B cell (primary cell): ENCODE data around the gene CCDC87. TPM values are rescaled to one million over a fixed set of nuclear protein-coding genes. Genes with fewer than 3 reads are reported as not detected.

Experiments used
- ATAC-seq: fragments of 200-7000 bp; cut with Tn5 transposase; one replicate; pipeline ENCODE4 v1.10.0; 2021; ENCODE audit warnings: low read depth, mild to moderate bottlenecking, moderate number of reproducible peaks, moderate library complexity
- CTCF ChIA-PET: fragments of 350-600 bp; sonication (Branson Sonifier 250); formaldehyde crosslinking; loops from one replicate; lab custom pipeline; 2021; ENCODE audit warnings: antibody characterized with exemption, inconsistent platforms; lab: Charles Lee
- POLR2A ChIA-PET: fragments of 350-600 bp; sonication (Branson Sonifier 250); formaldehyde crosslinking; loops from one replicate; lab custom pipeline; 2021; ENCODE audit warnings: antibody characterized with exemption; lab: Charles Lee
- DNase-seq: peaks from one replicate; pipeline ENCODE4 v3.0.0; 2013
- H2AFZ ChIP-seq: 2 replicates; pipeline ENCODE4 v1.6.1; 2012; ENCODE audit warnings: mild to moderate bottlenecking, low read depth, low read length; ENCODE audit not compliant: insufficient read depth, poor library complexity, severe bottlenecking
- H3K27ac ChIP-seq, 2 donors: 1 replicate in 1 of 2; 2 replicates in 1 of 2; pipeline ENCODE4 v1.5.1; 2012 to 2013; ENCODE audit warnings: low read length in 2 of 2, mild to moderate bottlenecking in 2 of 2, moderate library complexity in 1 of 2
- H3K27me3 ChIP-seq, 4 experiments: fragments of 200-600 bp in 1 of 4; sonication (generic) in 1 of 4; replicated peaks in 1 of 4; 1 replicate in 2 of 4; 2 replicates in 2 of 4; pipeline versions ENCODE4 v1.6.1 to v1.7.0; 2013 to 2016; ENCODE audit warnings: low read length in 3 of 4, mild to moderate bottlenecking in 2 of 4, mixed read lengths in 1 of 4, moderate library complexity in 1 of 4; ENCODE audit not compliant: insufficient read depth in 4 of 4, control insufficient read depth in 3 of 4; ENCODE audit errors: control extremely low read depth in 1 of 4
- H3K36me3 ChIP-seq, 2 experiments: replicated peaks in 1 of 2; 1 replicate in 1 of 2; 2 replicates in 1 of 2; pipeline versions ENCODE4 v1.6.1 to v1.7.1; 2013; ENCODE audit warnings: low read length in 1 of 2; ENCODE audit not compliant: insufficient read depth in 2 of 2, control insufficient read depth in 1 of 2; ENCODE audit errors: control extremely low read depth in 1 of 2, extremely low read depth in 1 of 2
- H3K4me1 ChIP-seq, 2 donors: fragments of 200-600 bp in 1 of 2; sonication (generic) in 1 of 2; 1 replicate in 1 of 2; 2 replicates in 1 of 2; pipeline versions ENCODE4 v1.5.1 to v1.6.1; 2013 to 2017; ENCODE audit warnings: low read length in 2 of 2; ENCODE audit not compliant: control insufficient read depth in 2 of 2, insufficient read depth in 2 of 2
- H3K4me2 ChIP-seq: replicated peaks from 2 replicates; pipeline ENCODE3; 2012; ENCODE audit warnings: mild to moderate bottlenecking, low read depth, low read length; ENCODE audit not compliant: poor library complexity, severe bottlenecking
- H3K4me3 ChIP-seq, 5 experiments: fragments of 200-600 bp in 1 of 5; sonication (generic) in 1 of 5; 1 replicate in 3 of 5; 2 replicates in 2 of 5; pipeline versions ENCODE4 v1.5.1 to v1.7.0; 2011 to 2016; ENCODE audit warnings: low read length in 4 of 5, mild to moderate bottlenecking in 4 of 5, low read depth in 2 of 5, control low read depth in 1 of 5, moderate library complexity in 1 of 5; ENCODE audit not compliant: insufficient read depth in 1 of 5; ENCODE audit errors: control extremely low read depth in 1 of 5, extremely low read depth in 1 of 5
- H3K79me2 ChIP-seq: fragments of 200-600 bp; sonication (generic); one replicate; pipeline ENCODE4 v1.6.0; 2016; ENCODE audit warnings: low read length; ENCODE audit not compliant: control insufficient read depth, insufficient read depth
- H3K9ac ChIP-seq: fragments of 200-600 bp; sonication (generic); 2 replicates; pipeline ENCODE4 v1.6.1; 2017; ENCODE audit warnings: mild to moderate bottlenecking, low read length, moderate library complexity
- H3K9me3 ChIP-seq, 3 donors: one replicate each; pipeline versions ENCODE4 v1.6.1 to v1.7.1; 2013; ENCODE audit warnings: low read length in 2 of 3; ENCODE audit not compliant: control insufficient read depth in 2 of 3, insufficient read depth in 1 of 3; ENCODE audit errors: control extremely low read depth in 1 of 3
- H4K20me1 ChIP-seq: 2 replicates; pipeline ENCODE4 v1.6.0; 2012; ENCODE audit warnings: mild to moderate bottlenecking, low read length; ENCODE audit not compliant: insufficient read depth, control insufficient read depth, poor library complexity, severe bottlenecking
- H3K27ac Mint-ChIP-seq: one replicate; pipeline ENCODE4 v1.8.0; 2021; ENCODE audit warnings: mixed read lengths
- H3K27me3 Mint-ChIP-seq: one replicate; pipeline ENCODE4 v1.8.0; 2021; ENCODE audit warnings: mixed read lengths
- H3K4me1 Mint-ChIP-seq: one replicate; pipeline ENCODE4 v1.8.0; 2021; ENCODE audit warnings: mixed read lengths
- H3K4me3 Mint-ChIP-seq: one replicate; pipeline ENCODE4 v1.8.0; 2021; ENCODE audit warnings: mixed read lengths
- H3K9me3 Mint-ChIP-seq: one replicate; pipeline ENCODE4 v1.8.0; 2022; ENCODE audit warnings: mixed read lengths; ENCODE audit not compliant: insufficient read depth
- EZH2 ChIP-seq: IDR thresholded peaks from 2 replicates; pipeline ENCODE4 v1.6.1; 2012; ENCODE audit warnings: borderline replicate concordance, low read depth, mild to moderate bottlenecking, moderate library complexity, low read length; ENCODE audit not compliant: insufficient read depth, poor library complexity, severe bottlenecking
- WGBS: methylation state at CpG from one replicate; pipeline ENCODE4 v1.1.5; 2013; ENCODE audit warnings: missing lambda C conversion rate; ENCODE audit not compliant: insufficient coverage; 5-methylcytosine and 5-hydroxymethylcytosine counted together
- intact Hi-C: fragments of 100-400 bp; cut with micrococcal nuclease; formaldehyde crosslinking; loops from one replicate; pipeline ENCODE4 v1.10.0; 2022
- polyA plus RNA-seq: library from polyadenylated mRNA; depleted of rRNA; stranded (reverse); fragments of >200 nt; gene quantifications from 2 replicates; pipeline ENCODE4 v1.2.3, GENCODE V29; 2012
- total RNA-seq, 2 donors: library from RNA; stranded (reverse); fragments of 120-200 nt in 1 of 2; gene quantifications; 1 replicate in 1 of 2; 2 replicates in 1 of 2; pipeline versions ENCODE4 v1.2.3 to v1.2.4, GENCODE V29; 2013 to 2022
- TF ChIP-seq, protein P1 (sequence below): fragments of 200-600 bp; IDR thresholded peaks from one replicate; pipeline ENCODE4 v1.8.0; 2022; ENCODE audit warnings: antibody characterized with exemption, mild to moderate bottlenecking

Gene CCDC87
- total and polyA plus RNA-seq, 2 donors (not counting 1 experiment from before 2014, with no cell fraction given), result 0.39 TPM; not detected in 1

DNA sequence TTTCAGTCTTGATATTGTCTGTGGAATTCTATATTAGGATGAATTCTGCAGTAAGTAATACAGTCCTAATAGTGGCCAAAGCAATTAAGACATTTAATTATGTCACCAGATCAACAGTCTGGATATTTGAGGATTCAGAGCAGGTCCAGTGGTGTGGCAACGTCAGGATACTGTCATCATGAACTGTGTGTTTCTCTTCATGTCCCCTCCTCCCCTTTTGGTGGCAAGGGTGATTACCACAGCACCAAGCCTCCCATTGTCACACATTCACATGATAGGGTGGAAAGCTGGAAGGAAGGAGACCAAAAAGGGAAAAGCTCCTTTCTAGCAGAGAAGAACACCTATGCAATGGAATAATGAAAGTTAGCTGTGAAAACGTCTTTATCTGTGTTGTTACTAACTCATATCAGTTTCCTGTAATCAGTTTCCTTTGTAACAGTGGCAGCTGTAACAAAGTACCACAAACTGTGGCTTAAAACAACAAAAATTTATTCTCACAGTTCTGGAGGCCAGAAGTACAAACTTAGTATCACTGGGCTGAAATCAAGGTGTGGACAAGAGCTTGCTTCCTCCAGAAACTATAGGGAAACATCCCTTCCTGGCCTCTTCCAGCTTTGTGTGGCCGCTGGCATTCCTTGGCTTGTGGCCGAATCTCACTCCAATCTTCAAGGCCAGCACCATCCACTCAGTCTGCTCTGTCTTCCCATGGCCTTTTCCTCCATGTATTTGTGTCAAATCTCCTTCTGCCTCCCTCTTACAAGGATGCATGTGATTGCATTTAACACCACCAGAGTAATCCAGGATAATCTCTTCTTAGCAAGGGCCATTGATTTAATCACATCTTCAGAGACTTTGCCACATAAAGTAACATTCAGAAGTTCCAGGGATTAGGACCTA, 17.1 kb upstream of the CCDC87 start:
- no peak for ATAC-seq
- no peaks in the 10 kb centered on the region for H3K9me3 Mint-ChIP-seq
- CTCF ChIA-PET, result interaction anchor here (2.0 to 2.6 kb wide), 3 partner anchors 18 to 30 kb away, joined by 6 to 15 read pairs (median 9); partner anchors contain the start of genes CCDC87, CCS and RBM4

More for the DNA sequence above, 17.1 kb upstream of the CCDC87 start:
- peaks cover 50% of the 10 kb centered on the region for H3K4me1 Mint-ChIP-seq
- 96% methylated on average over 2 of the region's 4 CpGs for WGBS
- TF ChIP-seq, protein P1, sequence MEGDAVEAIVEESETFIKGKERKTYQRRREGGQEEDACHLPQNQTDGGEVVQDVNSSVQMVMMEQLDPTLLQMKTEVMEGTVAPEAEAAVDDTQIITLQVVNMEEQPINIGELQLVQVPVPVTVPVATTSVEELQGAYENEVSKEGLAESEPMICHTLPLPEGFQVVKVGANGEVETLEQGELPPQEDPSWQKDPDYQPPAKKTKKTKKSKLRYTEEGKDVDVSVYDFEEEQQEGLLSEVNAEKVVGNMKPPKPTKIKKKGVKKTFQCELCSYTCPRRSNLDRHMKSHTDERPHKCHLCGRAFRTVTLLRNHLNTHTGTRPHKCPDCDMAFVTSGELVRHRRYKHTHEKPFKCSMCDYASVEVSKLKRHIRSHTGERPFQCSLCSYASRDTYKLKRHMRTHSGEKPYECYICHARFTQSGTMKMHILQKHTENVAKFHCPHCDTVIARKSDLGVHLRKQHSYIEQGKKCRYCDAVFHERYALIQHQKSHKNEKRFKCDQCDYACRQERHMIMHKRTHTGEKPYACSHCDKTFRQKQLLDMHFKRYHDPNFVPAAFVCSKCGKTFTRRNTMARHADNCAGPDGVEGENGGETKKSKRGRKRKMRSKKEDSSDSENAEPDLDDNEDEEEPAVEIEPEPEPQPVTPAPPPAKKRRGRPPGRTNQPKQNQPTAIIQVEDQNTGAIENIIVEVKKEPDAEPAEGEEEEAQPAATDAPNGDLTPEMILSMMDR, result no peak
- TF ChIP-seq EZH2, result no peak
- peak overlapping the region; percentile 68 for H3K4me3 Mint-ChIP-seq
- H3K27me3 ChIP-seq, result no peaks in the 10 kb centered on the region
- intact Hi-C loops, result no loop called here
- peak overlapping the region; percentile 91 for H3K27ac Mint-ChIP-seq
- peaks cover 0 to 7% (median 0%) of the 10 kb centered on the region in 3 donors for H3K9me3 ChIP-seq
- DNase-seq, result no peak
- POLR2A ChIA-PET, result interaction anchor here (0.6 to 1.1 kb wide), 5 partner anchors 7 to 192 kb away, joined by 3 to 6 read pairs (median 4); no protein-coding TSS in a partner anchor
- H2AFZ ChIP-seq, result peak overlapping the region; percentile 4
- peak overlapping the region; percentile 60 for H3K27ac ChIP-seq
- peaks cover 46 to 60% of the 10 kb centered on the region in 2 donors for H3K4me1 ChIP-seq
- H4K20me1 ChIP-seq, result no peaks in the 10 kb centered on the region
- peaks cover 39% of the 10 kb centered on the region for H3K79me2 ChIP-seq
- H3K4me3 ChIP-seq, result peak overlapping the region in 1 of 5 experiments; percentile 14
- peak overlapping the region; percentile 36 for H3K4me2 ChIP-seq
- no peaks in the 10 kb centered on the region for H3K27me3 Mint-ChIP-seq
- H3K36me3 ChIP-seq, result peaks cover 0 to 13% of the 10 kb centered on the region in 2 experiments
- H3K9ac ChIP-seq, result no peak overlapping the region
